Transverse colon (tissue), 4 donors: ENCODE results near the gene UMAD1.

Source experiments
- POLR2A ChIP-seq: fragments of 450-650 bp; IDR thresholded peaks from one replicate; pipeline ENCODE4 v1.6.1; 2016; ENCODE audit warnings: antibody characterized with exemption, mild to moderate bottlenecking, moderate library complexity
- POLR2AphosphoS5 ChIP-seq, 3 donors: sonication (generic); formaldehyde crosslinking; IDR thresholded peaks; one replicate each; pipeline ENCODE4 v1.6.1; 2016; ENCODE audit warnings: antibody characterized with exemption in 3 of 3
- TF ChIP-seq, protein P1 (sequence below), 5 experiments: fragments of 200-600 bp in 3 of 5; fragments of 450-650 bp in 2 of 5; sonication (generic) in 3 of 5; IDR thresholded peaks; 1 replicate in 2 of 5; 2 replicates in 3 of 5; pipeline ENCODE4 v1.5.1; 2016 to 2017; ENCODE audit warnings: antibody characterized with exemption in 5 of 5, inconsistent platforms in 3 of 5, mild to moderate bottlenecking in 2 of 5, moderate library complexity in 1 of 5

- TF ChIP-seq POLR2AphosphoS5 (IDR thresholded peaks at IDR 0.05) (no peak), POLR2A (no peak)
- TF ChIP-seq, protein P1, sequence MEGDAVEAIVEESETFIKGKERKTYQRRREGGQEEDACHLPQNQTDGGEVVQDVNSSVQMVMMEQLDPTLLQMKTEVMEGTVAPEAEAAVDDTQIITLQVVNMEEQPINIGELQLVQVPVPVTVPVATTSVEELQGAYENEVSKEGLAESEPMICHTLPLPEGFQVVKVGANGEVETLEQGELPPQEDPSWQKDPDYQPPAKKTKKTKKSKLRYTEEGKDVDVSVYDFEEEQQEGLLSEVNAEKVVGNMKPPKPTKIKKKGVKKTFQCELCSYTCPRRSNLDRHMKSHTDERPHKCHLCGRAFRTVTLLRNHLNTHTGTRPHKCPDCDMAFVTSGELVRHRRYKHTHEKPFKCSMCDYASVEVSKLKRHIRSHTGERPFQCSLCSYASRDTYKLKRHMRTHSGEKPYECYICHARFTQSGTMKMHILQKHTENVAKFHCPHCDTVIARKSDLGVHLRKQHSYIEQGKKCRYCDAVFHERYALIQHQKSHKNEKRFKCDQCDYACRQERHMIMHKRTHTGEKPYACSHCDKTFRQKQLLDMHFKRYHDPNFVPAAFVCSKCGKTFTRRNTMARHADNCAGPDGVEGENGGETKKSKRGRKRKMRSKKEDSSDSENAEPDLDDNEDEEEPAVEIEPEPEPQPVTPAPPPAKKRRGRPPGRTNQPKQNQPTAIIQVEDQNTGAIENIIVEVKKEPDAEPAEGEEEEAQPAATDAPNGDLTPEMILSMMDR (IDR thresholded peaks at IDR 0.05) = no peak
Measured at GRCh38 chr7:7798510-7798909, 158.0 kb downstream of the UMAD1 start.
